Measurements from ENCODE around the gene RPE65. TPM values are rescaled to one million over a fixed set of nuclear protein-coding genes. Genes with fewer than 3 reads are reported as not detected.
A peak's percentile ranks its signal among the peaks of the same experiment; 100 is the strongest.

Gene RPE65
- not detected in 2 replicates for total RNA-seq (2022)
- percentile 4 among the genes with signal in this experiment for Bru-seq, nascent RNA
- not detected for BruChase-seq, experiment 1, labeled RNA remaining after a 6-hour chase
- percentile 11 among the genes with signal in this experiment for BruChase-seq, experiment 2, labeled RNA remaining after a 2-hour chase
- long read RNA-seq = 0 reads

DNA sequence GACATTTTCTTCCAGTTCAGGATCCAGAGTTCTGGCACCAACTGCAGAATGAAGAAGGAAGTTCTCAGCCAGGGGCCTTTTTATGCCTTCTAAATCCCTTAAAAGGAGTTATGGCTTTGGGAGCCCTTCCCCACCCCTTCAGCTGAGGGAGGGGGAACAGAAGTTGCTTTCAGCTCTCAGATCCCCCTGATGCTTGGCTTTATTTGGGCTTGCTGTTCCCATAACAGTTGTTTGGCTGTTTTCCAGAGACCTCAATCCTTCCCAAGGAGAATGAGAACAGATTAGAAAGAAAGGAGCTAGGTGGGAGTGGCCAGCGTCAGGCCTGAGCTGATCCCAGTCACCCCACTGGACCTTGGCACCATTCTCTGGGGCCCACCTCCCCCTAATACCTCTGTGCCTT lies at the start of gene RPE65:
Gene RPE65 (minus strand): TSS at position 54 of the 400 bp plus-strand sequence. CDS start 49 bp downstream, at position 5.
- Mint-ChIP-seq H3K27me3 (ENCODE audit: unreplicated experiment) (no peaks in the 10 kb centered on the region), H3K9me3 (ENCODE audit: low read depth, unreplicated experiment) (no peaks in the 10 kb centered on the region), H3K36me3 (ENCODE audit: insufficient read depth, unreplicated experiment) (no peaks in the 10 kb centered on the region), H3K27ac (ENCODE audit: unreplicated experiment) (no peak within 1 kb of the TSS), H3K4me3 (ENCODE audit: low read depth, unreplicated experiment) (no peak within 1 kb of the TSS), H3K4me1 (ENCODE audit: low read depth, unreplicated experiment) (no peaks in the 10 kb centered on the region)
- intact Hi-C loops (cut with micrococcal nuclease; ENCODE audit: unreplicated experiment) = no loop called here
- no peak for DNase-seq
- TF ChIP-seq, protein P1, sequence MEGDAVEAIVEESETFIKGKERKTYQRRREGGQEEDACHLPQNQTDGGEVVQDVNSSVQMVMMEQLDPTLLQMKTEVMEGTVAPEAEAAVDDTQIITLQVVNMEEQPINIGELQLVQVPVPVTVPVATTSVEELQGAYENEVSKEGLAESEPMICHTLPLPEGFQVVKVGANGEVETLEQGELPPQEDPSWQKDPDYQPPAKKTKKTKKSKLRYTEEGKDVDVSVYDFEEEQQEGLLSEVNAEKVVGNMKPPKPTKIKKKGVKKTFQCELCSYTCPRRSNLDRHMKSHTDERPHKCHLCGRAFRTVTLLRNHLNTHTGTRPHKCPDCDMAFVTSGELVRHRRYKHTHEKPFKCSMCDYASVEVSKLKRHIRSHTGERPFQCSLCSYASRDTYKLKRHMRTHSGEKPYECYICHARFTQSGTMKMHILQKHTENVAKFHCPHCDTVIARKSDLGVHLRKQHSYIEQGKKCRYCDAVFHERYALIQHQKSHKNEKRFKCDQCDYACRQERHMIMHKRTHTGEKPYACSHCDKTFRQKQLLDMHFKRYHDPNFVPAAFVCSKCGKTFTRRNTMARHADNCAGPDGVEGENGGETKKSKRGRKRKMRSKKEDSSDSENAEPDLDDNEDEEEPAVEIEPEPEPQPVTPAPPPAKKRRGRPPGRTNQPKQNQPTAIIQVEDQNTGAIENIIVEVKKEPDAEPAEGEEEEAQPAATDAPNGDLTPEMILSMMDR (IDR thresholded peaks at IDR 0.05; ENCODE audit: unreplicated experiment) = no peak
- BruUV-seq (replicated peaks) = no TSS peak
- CTCF ChIA-PET = no interaction called here

GRCh38 chr1:68497358-68497698 lies 47.6 kb upstream of the RPE65 start:
- H3K9me3 Mint-ChIP-seq (ENCODE audit: low read depth, unreplicated experiment) = peaks cover 2% of the 10 kb centered on the region
- H3K27me3 Mint-ChIP-seq (ENCODE audit: unreplicated experiment) = no peaks in the 10 kb centered on the region
- peak overlapping the region; percentile 81 for H3K4me3 Mint-ChIP-seq (ENCODE audit: low read depth, unreplicated experiment)
- intact Hi-C loops (cut with micrococcal nuclease; ENCODE audit: unreplicated experiment) = loop anchor here (1.0 to 5.0 kb wide), 2 partner anchors 54 to 75 kb away; no protein-coding TSS in a partner anchor
- peak overlapping the region; percentile 88 for H3K27ac Mint-ChIP-seq (ENCODE audit: unreplicated experiment)
- no peak for DNase-seq
- BruUV-seq (replicated peaks) = TSS peak; percentile 62
- peaks cover 18% of the 10 kb centered on the region for H3K36me3 Mint-ChIP-seq (ENCODE audit: insufficient read depth, unreplicated experiment)
- TF ChIP-seq, protein P1 (IDR thresholded peaks at IDR 0.05; ENCODE audit: unreplicated experiment) = no peak
- CTCF ChIA-PET = interaction anchor here (0.9 kb wide), 1 partner anchor 54 kb away, joined by 4 read pairs; no protein-coding TSS in a partner anchor
- peaks cover 27% of the 10 kb centered on the region for H3K4me1 Mint-ChIP-seq (ENCODE audit: low read depth, unreplicated experiment)

DNA sequence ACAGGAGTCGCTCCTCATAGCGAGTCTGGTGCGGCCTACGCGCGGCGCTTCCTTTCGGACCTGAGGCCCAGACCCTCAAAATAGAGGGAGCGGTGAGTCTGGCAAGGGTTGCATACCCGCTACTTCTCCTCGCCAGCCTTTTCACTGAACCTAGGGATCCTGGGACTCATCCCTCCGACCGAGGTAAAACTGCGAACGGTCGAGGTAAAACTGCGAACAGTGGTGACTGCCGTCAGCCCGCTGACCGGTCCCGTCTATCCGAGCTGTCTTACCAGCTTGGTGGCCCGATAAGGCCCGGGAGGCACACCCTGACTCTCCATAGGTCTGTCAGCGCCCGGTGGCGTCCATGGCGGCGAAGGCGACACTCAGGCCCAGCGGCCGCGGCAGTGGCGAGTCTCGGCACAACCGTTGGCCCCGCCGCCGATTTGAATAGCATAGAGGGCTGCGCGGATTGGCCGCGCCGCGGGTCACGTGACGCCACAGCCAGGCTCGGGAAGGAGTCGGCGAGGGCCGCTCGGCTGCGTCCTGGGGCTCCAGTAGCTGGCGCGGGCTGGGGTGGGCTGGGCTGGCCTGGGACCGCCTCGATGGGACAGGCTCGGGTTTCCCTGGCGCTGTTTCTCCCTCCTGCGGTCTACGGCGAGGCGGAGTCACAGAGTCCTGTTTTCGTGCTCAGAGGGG lies 47.1 kb upstream of the RPE65 start, which contains the start of gene DEPDC1:
Gene DEPDC1 (minus strand): TSS at position 403 of the 678 bp plus-strand sequence. CDS start 83 bp downstream, at position 320.
- Mint-ChIP-seq H3K27me3 (ENCODE audit: unreplicated experiment) (no peaks in the 10 kb centered on the region), H3K9me3 (ENCODE audit: low read depth, unreplicated experiment) (peaks cover 2% of the 10 kb centered on the region), H3K4me1 (ENCODE audit: low read depth, unreplicated experiment) (peaks cover 30% of the 10 kb centered on the region), H3K36me3 (ENCODE audit: insufficient read depth, unreplicated experiment) (peaks cover 18% of the 10 kb centered on the region), H3K27ac (ENCODE audit: unreplicated experiment) (peak within 1 kb of the TSS; percentile 88), H3K4me3 (ENCODE audit: low read depth, unreplicated experiment) (peak within 1 kb of the TSS; percentile 81)
- TSS peak; percentile 66 for BruUV-seq (replicated peaks)
- DNase-seq = peak; percentile 96
- TF ChIP-seq, protein P1 (IDR thresholded peaks at IDR 0.05; ENCODE audit: unreplicated experiment) = no peak
- CTCF ChIA-PET = interaction anchor here (0.6 to 0.9 kb wide), 2 partner anchors 53 to 312 kb away, joined by 4 to 8 read pairs; no protein-coding TSS in a partner anchor
- intact Hi-C loops (cut with micrococcal nuclease; ENCODE audit: unreplicated experiment) = loop anchor here (1.0 to 5.0 kb wide), 3 partner anchors 54 to 93 kb away; no protein-coding TSS in a partner anchor

GRCh38 chr1:68495968-68496679 lies 46.4 kb upstream of the RPE65 start:
- no TSS peak for BruUV-seq (replicated peaks)
- peaks cover 18% of the 10 kb centered on the region for H3K36me3 Mint-ChIP-seq (ENCODE audit: insufficient read depth, unreplicated experiment)
- H3K9me3 Mint-ChIP-seq (ENCODE audit: low read depth, unreplicated experiment) = no peaks in the 10 kb centered on the region
- peaks cover 30% of the 10 kb centered on the region for H3K4me1 Mint-ChIP-seq (ENCODE audit: low read depth, unreplicated experiment)
- peak overlapping the region; percentile 81 for H3K4me3 Mint-ChIP-seq (ENCODE audit: low read depth, unreplicated experiment)
- TF ChIP-seq, protein P1 (IDR thresholded peaks at IDR 0.05; ENCODE audit: unreplicated experiment) = no peak
- DNase-seq = no peak
- CTCF ChIA-PET = interaction anchor here (0.7 kb wide), 1 partner anchor 55 kb away, joined by 3 read pairs; no protein-coding TSS in a partner anchor
- peak overlapping the region; percentile 88 for H3K27ac Mint-ChIP-seq (ENCODE audit: unreplicated experiment)
- H3K27me3 Mint-ChIP-seq (ENCODE audit: unreplicated experiment) = no peaks in the 10 kb centered on the region
- intact Hi-C loops (cut with micrococcal nuclease; ENCODE audit: unreplicated experiment) = loop anchor here (1.0 to 5.0 kb wide), 2 partner anchors 76 to 94 kb away; no protein-coding TSS in a partner anchor
